Activated CD4-positive, alpha-beta T cell treated with anti-CD3 and anti-CD28 coated beads, Interleukin-2, amount 10 ng/mL, durations not matched to agents 7 days and 5 days (primary cell): ENCODE results near the gene LY6G6C. TPM values are rescaled to one million over a fixed set of nuclear protein-coding genes. Genes with fewer than 3 reads are reported as not detected.
A peak's percentile ranks its signal among the peaks of the same experiment; 100 is the strongest.

Experiments
- CTCF ChIA-PET: fragments of 350-600 bp; sonication (Branson Sonifier 250); formaldehyde crosslinking; loops from one replicate; lab custom pipeline; 2021; ENCODE audit warnings: antibody characterized with exemption; lab: Charles Lee
- POLR2A ChIA-PET: fragments of 350-600 bp; sonication (Branson Sonifier 250); formaldehyde crosslinking; loops from one replicate; lab custom pipeline; 2021; ENCODE audit warnings: antibody characterized with exemption; lab: Charles Lee
- DNase-seq: peaks from one replicate; pipeline ENCODE4 v3.0.0-alpha.2; 2020
- H3K27ac Mint-ChIP-seq: one replicate; pipeline ENCODE4 v1.8.0; 2021; ENCODE audit warnings: mild to moderate bottlenecking, moderate library complexity, mixed read lengths
- H3K27me3 Mint-ChIP-seq: one replicate; pipeline ENCODE4 v1.8.0; 2021; ENCODE audit warnings: mixed read lengths
- H3K36me3 Mint-ChIP-seq: one replicate; pipeline ENCODE4 v1.8.0; 2021; ENCODE audit warnings: low read depth, mixed read lengths
- H3K4me1 Mint-ChIP-seq: one replicate; pipeline ENCODE4 v1.8.0; 2021; ENCODE audit warnings: mixed read lengths
- H3K4me3 Mint-ChIP-seq: one replicate; pipeline ENCODE4 v1.8.0; 2021; ENCODE audit warnings: mild to moderate bottlenecking, moderate library complexity, mixed read lengths
- H3K9me3 Mint-ChIP-seq: one replicate; pipeline ENCODE4 v1.8.0; 2021; ENCODE audit warnings: mixed read lengths
- total RNA-seq, 2 experiments: library from RNA; stranded (reverse); gene quantifications; one replicate each; pipeline ENCODE4 v1.2.3, GENCODE V29; 2021

The LY6G6C gene
- not detected for total RNA-seq

- Mint-ChIP-seq H3K27ac (no peak within 1 kb of the TSS), H3K4me3 (no peak within 1 kb of the TSS), H3K36me3 (peaks cover 5% of the 10 kb centered on the region), H3K27me3 (peaks cover 2% of the 10 kb centered on the region), H3K4me1 (peaks cover 24% of the 10 kb centered on the region), H3K9me3 (no peaks in the 10 kb centered on the region)
- ChIA-PET POLR2A (no interaction called here), CTCF (interaction anchor here (3.1 kb wide), 1 partner anchor 8 kb away, joined by 13 read pairs; no protein-coding TSS in a partner anchor)
- no peak for DNase-seq
Measured at GRCh38 chr6:31721351-31722020, at the start of gene LY6G6C. Gene LY6G6C (minus strand): TSS chr6:31721746. CDS start chr6:31721679, 67 bp downstream.

GRCh38 chr6:31770860-31771259 is 49.3 kb upstream of the LY6G6C start:
- ChIA-PET POLR2A (no interaction called here), CTCF (interaction anchor here (0.6 to 3.2 kb wide), 11 partner anchors 9 to 229 kb away, joined by 3 to 29 read pairs (median 10); partner anchors contain the start of genes CLIC1, DDAH2, DDX39B and MSH5)
- H3K27ac Mint-ChIP-seq = peak overlapping the region; percentile 81
- no peaks in the 10 kb centered on the region for H3K27me3 Mint-ChIP-seq
- H3K36me3 Mint-ChIP-seq = peaks cover 4% of the 10 kb centered on the region
- DNase-seq = no peak
- no peak overlapping the region for H3K4me3 Mint-ChIP-seq
- H3K4me1 Mint-ChIP-seq = peaks cover 58% of the 10 kb centered on the region
- no peaks in the 10 kb centered on the region for H3K9me3 Mint-ChIP-seq

- peak overlapping the region; percentile 0 for H3K27ac Mint-ChIP-seq
Measured at GRCh38 chr6:31769684-31770371, 48.3 kb upstream of the LY6G6C start.

GRCh38 chr6:31768363-31769257 is 47.1 kb upstream of the LY6G6C start:
- H3K4me1 Mint-ChIP-seq = peaks cover 55% of the 10 kb centered on the region
- POLR2A ChIA-PET = interaction anchor here (1.2 kb wide), 1 partner anchor 12 kb away, joined by 5 read pairs; no protein-coding TSS in a partner anchor

More at GRCh38 chr6:31769684-31770371, 48.3 kb upstream of the LY6G6C start:
- DNase-seq = peak; percentile 78
- Mint-ChIP-seq H3K9me3 (no peaks in the 10 kb centered on the region), H3K36me3 (peaks cover 4% of the 10 kb centered on the region), H3K4me3 (no peak overlapping the region), H3K27me3 (no peaks in the 10 kb centered on the region), H3K4me1 (peaks cover 50% of the 10 kb centered on the region)
- CTCF ChIA-PET = interaction anchor here (0.6 to 3.2 kb wide), 33 partner anchors 10 to 1111 kb away, joined by 3 to 30 read pairs (median 4); partner anchors contain the start of genes ABHD16A, CLIC1, DDAH2 and DDX39B
- POLR2A ChIA-PET = interaction anchor here (1.2 kb wide), 1 partner anchor 13 kb away, joined by 5 read pairs; no protein-coding TSS in a partner anchor

GRCh38 chr6:31767096-31767645 is 45.6 kb upstream of the LY6G6C start:
- Mint-ChIP-seq H3K27ac (no peak overlapping the region), H3K36me3 (peaks cover 8% of the 10 kb centered on the region), H3K4me3 (no peak overlapping the region), H3K9me3 (no peaks in the 10 kb centered on the region), H3K27me3 (no peaks in the 10 kb centered on the region), H3K4me1 (peaks cover 46% of the 10 kb centered on the region)
- ChIA-PET POLR2A (no interaction called here), CTCF (interaction anchor here (0.5 kb wide), 1 partner anchor 11 kb away, joined by 4 read pairs; no protein-coding TSS in a partner anchor)
- no peak for DNase-seq

More at GRCh38 chr6:31768363-31769257, 47.1 kb upstream of the LY6G6C start:
- Mint-ChIP-seq H3K27ac (no peak overlapping the region), H3K4me3 (no peak overlapping the region), H3K36me3 (peaks cover 6% of the 10 kb centered on the region), H3K27me3 (no peaks in the 10 kb centered on the region), H3K9me3 (no peaks in the 10 kb centered on the region)
- CTCF ChIA-PET = interaction anchor here (0.8 to 3.2 kb wide), 16 partner anchors 10 to 111 kb away, joined by 3 to 30 read pairs (median 8); partner anchors contain the start of genes ABHD16A, CLIC1, DDAH2 and HSPA1B
- no peak for DNase-seq

- no peaks in the 10 kb centered on the region for H3K27me3 Mint-ChIP-seq
- POLR2A ChIA-PET = no interaction called here
- no peak overlapping the region for H3K4me3 Mint-ChIP-seq
- no peaks in the 10 kb centered on the region for H3K9me3 Mint-ChIP-seq
- CTCF ChIA-PET = interaction anchor here (0.7 to 1.3 kb wide), 2 partner anchors 9 to 45 kb away, joined by 3 to 7 read pairs; no protein-coding TSS in a partner anchor
- DNase-seq = no peak
- H3K4me1 Mint-ChIP-seq = peaks cover 39% of the 10 kb centered on the region
- peaks cover 11% of the 10 kb centered on the region for H3K36me3 Mint-ChIP-seq
- peak overlapping the region; percentile 13 for H3K27ac Mint-ChIP-seq
Measured at GRCh38 chr6:31765910-31766794, 44.6 kb upstream of the LY6G6C start.

- H3K4me1 Mint-ChIP-seq = peaks cover 33% of the 10 kb centered on the region
- ChIA-PET CTCF (interaction anchor here (1.3 kb wide), 1 partner anchor 9 kb away, joined by 7 read pairs; no protein-coding TSS in a partner anchor), POLR2A (no interaction called here)
- H3K27ac Mint-ChIP-seq = no peak overlapping the region
- peaks cover 11% of the 10 kb centered on the region for H3K36me3 Mint-ChIP-seq
- H3K9me3 Mint-ChIP-seq = no peaks in the 10 kb centered on the region
- H3K27me3 Mint-ChIP-seq = no peaks in the 10 kb centered on the region
- no peak for DNase-seq
- H3K4me3 Mint-ChIP-seq = no peak overlapping the region
Measured at GRCh38 chr6:31765559-31765909, 44.0 kb upstream of the LY6G6C start.

GRCh38 chr6:31764198-31764597 is 42.7 kb upstream of the LY6G6C start:
- H3K4me3 Mint-ChIP-seq = no peak overlapping the region
- peak overlapping the region; percentile 76 for H3K27ac Mint-ChIP-seq
- ChIA-PET POLR2A (no interaction called here), CTCF (no interaction called here)
- no peaks in the 10 kb centered on the region for H3K27me3 Mint-ChIP-seq
- H3K9me3 Mint-ChIP-seq = no peaks in the 10 kb centered on the region
- H3K36me3 Mint-ChIP-seq = peaks cover 16% of the 10 kb centered on the region
- DNase-seq = no peak
- peaks cover 29% of the 10 kb centered on the region for H3K4me1 Mint-ChIP-seq

GRCh38 chr6:31763619-31763940 is 42.0 kb upstream of the LY6G6C start:
- Mint-ChIP-seq H3K27ac (peak overlapping the region; percentile 76), H3K36me3 (peaks cover 21% of the 10 kb centered on the region), H3K9me3 (no peaks in the 10 kb centered on the region), H3K27me3 (no peaks in the 10 kb centered on the region), H3K4me3 (no peak overlapping the region), H3K4me1 (peaks cover 26% of the 10 kb centered on the region)
- CTCF ChIA-PET = no interaction called here
- no peak for DNase-seq
- POLR2A ChIA-PET = no interaction called here

- no peak for DNase-seq
- H3K4me3 Mint-ChIP-seq = no peak overlapping the region
- peaks cover 21% of the 10 kb centered on the region for H3K36me3 Mint-ChIP-seq
- no peaks in the 10 kb centered on the region for H3K27me3 Mint-ChIP-seq
- ChIA-PET POLR2A (no interaction called here), CTCF (interaction anchor here (0.6 kb wide), 1 partner anchor 9 kb away, joined by 4 read pairs; no protein-coding TSS in a partner anchor)
- H3K9me3 Mint-ChIP-seq = no peaks in the 10 kb centered on the region
- H3K4me1 Mint-ChIP-seq = peaks cover 21% of the 10 kb centered on the region
- H3K27ac Mint-ChIP-seq = peak overlapping the region; percentile 76
Measured at GRCh38 chr6:31762878-31763618, 41.5 kb upstream of the LY6G6C start.

GRCh38 chr6:31762356-31762755 is 40.8 kb upstream of the LY6G6C start, which contains the start of gene SAPCD1:
Gene SAPCD1 (plus strand): TSS chr6:31762656. CDS start chr6:31763055, 399 bp downstream.
- ChIA-PET CTCF (interaction anchor here (1.4 kb wide), 1 partner anchor 23 kb away, joined by 5 read pairs; the partner anchor contains the start of gene MSH5), POLR2A (no interaction called here)
- H3K4me1 Mint-ChIP-seq = peaks cover 18% of the 10 kb centered on the region
- H3K9me3 Mint-ChIP-seq = no peaks in the 10 kb centered on the region
- H3K27me3 Mint-ChIP-seq = no peaks in the 10 kb centered on the region
- DNase-seq = no peak
- H3K4me3 Mint-ChIP-seq = no peak within 1 kb of the TSS
- peaks cover 20% of the 10 kb centered on the region for H3K36me3 Mint-ChIP-seq
- peak within 1 kb of the TSS; percentile 76 for H3K27ac Mint-ChIP-seq
